ENCODE data around the gene MAG.

Gene MAG

GRCh38 chr19:35321291-35321690 is 29.3 kb downstream of the MAG start:
- no peak for DNase-seq

DNA sequence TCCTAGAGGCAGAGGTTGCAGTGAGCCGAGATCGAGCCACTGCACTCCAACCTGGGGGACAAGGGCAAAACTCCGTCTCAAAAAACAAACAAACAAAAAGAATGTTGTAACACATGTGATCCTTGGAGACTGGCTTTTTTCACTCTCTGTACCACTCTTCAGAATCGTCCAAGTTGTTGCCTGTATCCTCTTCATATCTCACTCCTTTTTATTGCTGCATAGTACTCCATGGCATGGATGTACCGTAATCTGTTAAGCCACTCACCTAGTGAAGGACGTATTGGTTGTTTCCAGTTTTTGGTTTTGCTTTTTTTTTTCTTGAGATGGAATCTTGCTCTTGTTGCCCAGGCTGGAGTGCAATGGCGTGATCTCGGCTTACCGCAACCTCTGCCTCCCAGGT is 30.1 kb downstream of the MAG start:
- DNase-seq = no peak

DNA sequence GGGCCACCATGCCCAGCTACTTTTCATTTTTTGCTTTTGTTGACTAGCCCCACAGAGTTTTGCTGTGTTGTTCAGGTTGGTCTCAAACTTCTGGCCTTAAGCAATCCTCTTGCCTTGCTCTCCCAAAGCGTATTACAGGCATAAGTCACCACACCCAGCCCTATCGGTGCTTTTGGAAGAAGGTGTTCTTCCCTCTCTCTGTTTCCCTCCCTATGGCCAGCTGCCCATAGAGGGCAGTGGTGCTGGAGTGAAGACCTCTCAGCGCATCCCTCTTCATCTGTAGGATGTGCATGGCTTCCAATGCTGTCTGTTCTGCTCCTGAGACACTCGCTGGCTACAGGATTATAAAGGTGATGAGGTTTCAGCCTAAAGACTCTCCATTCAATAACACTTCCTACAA is 35.7 kb downstream of the MAG start:
- DNase-seq = no peak

GRCh38 chr19:35328851-35329285 is 36.9 kb downstream of the MAG start, which contains the start of gene CD22:
CD22 (plus strand) TSS chr19:35329187; CDS start chr19:35332041, 2,854 bp downstream.
- DNase-seq = no peak

DNA sequence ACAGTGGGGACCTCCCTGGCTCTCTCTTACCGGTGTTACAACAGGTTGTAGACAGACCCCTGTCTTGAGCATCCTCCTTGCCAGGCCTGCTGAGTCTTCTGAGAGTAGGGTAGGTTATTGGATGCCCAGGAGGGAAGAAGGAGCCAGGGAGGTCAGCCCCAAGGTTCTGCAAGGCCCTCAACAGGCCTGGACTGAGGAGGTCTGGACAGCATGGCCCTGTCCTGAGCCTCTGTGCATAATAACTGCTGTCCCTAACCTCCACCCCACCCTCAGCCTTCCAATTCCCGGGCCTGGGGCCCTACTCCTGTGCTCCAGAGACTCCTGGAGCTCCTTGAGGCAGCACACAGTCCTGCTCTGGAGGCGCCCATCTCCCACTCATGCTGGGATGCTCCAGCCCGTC is 37.4 kb downstream of the MAG start:
- DNase-seq = no peak

DNA sequence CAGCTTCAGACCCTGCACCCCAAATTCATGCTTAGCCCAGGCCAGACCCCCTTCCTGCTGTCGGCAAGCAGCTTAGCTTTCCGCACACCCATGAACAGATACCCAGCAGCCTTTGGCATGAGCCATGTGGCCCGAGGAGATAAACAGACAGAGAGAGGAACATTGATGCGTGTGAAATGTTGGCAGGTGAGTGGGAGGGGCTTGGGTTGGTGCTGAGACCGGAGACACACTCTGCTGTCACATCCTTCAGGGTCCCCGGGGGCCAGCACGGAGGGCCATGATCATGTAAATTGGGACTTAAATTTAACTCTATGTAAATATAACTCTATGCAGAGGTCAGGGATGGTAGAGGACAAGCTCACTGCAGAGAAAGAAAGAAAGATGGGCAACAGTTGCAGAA is 38.5 kb downstream of the MAG start:
- no peak for DNase-seq

GRCh38 chr19:35331551-35332214 is 39.7 kb downstream of the MAG start:
- no peak for DNase-seq

- peak; percentile 28 for DNase-seq
Measured at GRCh38 chr19:35332817-35333216, 40.9 kb downstream of the MAG start.

- no peak for DNase-seq
Measured at GRCh38 chr19:35334144-35334753, 42.3 kb downstream of the MAG start.

DNA sequence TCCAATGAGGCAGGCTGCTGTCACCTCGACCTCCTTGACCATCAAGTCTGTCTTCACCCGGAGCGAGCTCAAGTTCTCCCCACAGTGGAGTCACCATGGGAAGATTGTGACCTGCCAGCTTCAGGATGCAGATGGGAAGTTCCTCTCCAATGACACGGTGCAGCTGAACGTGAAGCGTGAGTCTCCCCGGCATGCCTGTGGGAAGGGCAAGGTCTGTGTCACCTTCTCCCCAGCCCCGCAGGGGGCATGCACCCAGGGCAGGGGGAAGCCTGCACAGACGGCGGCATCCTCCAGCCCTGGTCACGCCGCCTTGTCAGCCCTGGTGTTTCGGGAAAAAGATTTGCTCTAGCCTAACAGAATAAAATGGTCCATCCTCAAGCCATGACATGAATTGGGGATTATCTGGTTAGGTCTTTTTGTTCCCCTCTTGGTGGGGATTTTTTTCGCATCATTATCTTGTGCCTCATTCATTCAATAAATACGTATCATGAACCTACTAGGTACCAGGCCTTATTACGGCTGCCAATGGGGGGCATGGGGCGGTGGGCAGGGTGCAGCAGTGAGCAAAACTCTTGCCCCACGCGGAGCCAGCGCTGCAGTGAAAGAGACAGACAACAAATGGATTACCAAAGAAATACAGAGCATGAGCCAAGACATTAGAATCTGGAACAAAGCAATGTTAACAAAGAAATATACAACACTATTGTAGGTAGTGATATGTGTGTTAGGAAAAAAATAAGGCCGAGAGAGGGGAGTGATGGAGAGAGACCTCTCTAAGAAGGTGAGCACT is 44.4 kb downstream of the MAG start:
- DNase-seq = no peak

GRCh38 chr19:35337097-35337983 is 45.4 kb downstream of the MAG start:
- DNase-seq = no peak

DNA sequence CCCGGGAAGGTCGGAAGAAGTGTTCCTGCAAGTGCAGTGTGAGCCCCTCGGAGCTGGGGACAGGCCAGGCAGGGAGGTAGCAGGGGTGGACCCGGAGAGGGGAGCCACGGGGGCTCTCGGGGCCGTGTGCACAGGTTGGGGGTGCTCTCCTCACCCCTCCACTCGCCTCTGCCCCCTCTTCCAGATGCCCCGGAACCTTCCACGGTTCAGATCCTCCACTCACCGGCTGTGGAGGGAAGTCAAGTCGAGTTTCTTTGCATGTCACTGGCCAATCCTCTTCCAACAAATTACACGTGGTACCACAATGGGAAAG is 46.0 kb downstream of the MAG start:
- DNase-seq = no peak

- DNase-seq = no peak
Measured at GRCh38 chr19:35340431-35340830, 48.5 kb downstream of the MAG start.

DNA sequence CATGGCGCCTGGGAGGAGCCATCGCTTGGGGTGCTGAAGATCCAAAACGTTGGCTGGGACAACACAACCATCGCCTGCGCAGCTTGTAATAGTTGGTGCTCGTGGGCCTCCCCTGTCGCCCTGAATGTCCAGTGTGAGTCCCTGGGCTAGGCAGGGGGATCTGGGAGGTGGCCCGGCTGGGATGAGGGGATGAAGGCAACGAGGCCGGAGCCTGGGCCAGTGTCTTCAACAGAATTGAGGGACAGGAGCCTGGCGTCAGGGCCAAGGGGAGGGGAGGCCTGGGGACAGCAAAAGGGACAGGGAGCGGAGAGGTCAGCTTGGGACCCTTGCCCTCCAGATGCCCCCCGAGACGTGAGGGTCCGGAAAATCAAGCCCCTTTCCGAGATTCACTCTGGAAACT is 49.0 kb downstream of the MAG start:
- DNase-seq = no peak

GRCh38 chr19:35341565-35342225 is 49.7 kb downstream of the MAG start:
- no peak for DNase-seq

- no peak for DNase-seq
Measured at GRCh38 chr19:35342430-35342829, 50.5 kb downstream of the MAG start.

DNA sequence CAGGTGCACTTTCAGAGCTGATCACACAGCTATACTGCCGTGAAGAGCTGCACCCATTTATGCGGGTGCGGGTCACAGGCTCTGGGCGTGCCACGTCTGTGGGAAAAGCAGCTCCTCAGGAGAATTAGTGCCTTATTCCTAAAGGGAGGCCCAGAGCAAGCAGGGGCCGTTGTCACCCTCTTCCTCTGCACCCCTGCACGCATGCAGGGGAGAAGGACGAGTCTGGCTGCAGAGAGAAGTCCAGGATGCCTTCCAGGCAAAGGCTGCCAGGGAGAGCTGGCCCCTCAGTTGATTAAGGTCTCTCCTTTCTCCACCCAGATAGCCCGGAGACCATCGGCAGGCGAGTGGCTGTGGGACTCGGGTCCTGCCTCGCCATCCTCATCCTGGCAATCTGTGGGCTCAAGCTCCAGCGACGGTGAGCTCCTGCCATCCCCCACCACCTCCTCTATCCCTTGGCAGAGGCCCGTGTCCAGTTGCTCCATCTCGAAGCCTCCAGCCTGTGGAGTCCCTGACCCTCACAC is 52.6 kb downstream of the MAG start:
- no peak for DNase-seq

GRCh38 chr19:35345671-35346111 is 53.7 kb downstream of the MAG start:
- DNase-seq = no peak

- DNase-seq = peak; percentile 68
Measured at GRCh38 chr19:35346193-35347052, 54.5 kb downstream of the MAG start.

GRCh38 chr19:35347171-35347929 is 55.4 kb downstream of the MAG start, which contains the start of gene FFAR1:
FFAR1 (plus strand) TSS chr19:35347902; CDS start chr19:35351552, 3,650 bp downstream.
- DNase-seq = peak; percentile 75
